Spleen (tissue), 11 donors: ENCODE results near the gene NTN4. TPM values are rescaled to one million over a fixed set of nuclear protein-coding genes. Genes with fewer than 3 reads are reported as not detected.
A peak's percentile ranks its signal among the peaks of the same experiment; 100 is the strongest.

Experiments used
- DNase-seq: peaks from one replicate; pipeline ENCODE4 v3.0.0-alpha.2; 2020
- H3K27ac ChIP-seq, 8 donors: fragments of 200-600 bp; sonication (generic) in 7 of 8; 1 replicate in 4 of 8; 2 replicates in 4 of 8; pipeline versions ENCODE4 v1.5.0 to v1.8.0; 2016 to 2021; ENCODE audit warnings: inconsistent platforms in 4 of 8, mild to moderate bottlenecking in 4 of 8, moderate library complexity in 1 of 8
- H3K27me3 ChIP-seq, 7 donors: fragments of 200-600 bp; sonication (generic) in 6 of 7; replicated peaks in 1 of 7; 1 replicate in 4 of 7; 2 replicates in 3 of 7; pipeline versions ENCODE4 v1.5.0 to v1.8.0; 2016 to 2021; ENCODE audit warnings: inconsistent platforms in 3 of 7, mild to moderate bottlenecking in 1 of 7
- H3K36me3 ChIP-seq, 6 donors: fragments of 200-600 bp; sonication (generic) in 5 of 6; 1 replicate in 4 of 6; 2 replicates in 2 of 6; pipeline versions ENCODE4 v1.5.0 to v1.8.0; 2016 to 2021; ENCODE audit warnings: inconsistent platforms in 2 of 6
- H3K4me1 ChIP-seq, 6 donors: fragments of 200-600 bp; sonication (generic) in 5 of 6; 1 replicate in 3 of 6; 2 replicates in 3 of 6; pipeline versions ENCODE4 v1.5.0 to v1.8.0; 2016 to 2021; ENCODE audit warnings: inconsistent platforms in 3 of 6
- H3K4me3 ChIP-seq, 8 donors: fragments of 200-600 bp; sonication (generic) in 7 of 8; 1 replicate in 4 of 8; 2 replicates in 4 of 8; pipeline versions ENCODE4 v1.5.0 to v1.8.0; 2016 to 2021; ENCODE audit warnings: inconsistent platforms in 4 of 8, mild to moderate bottlenecking in 4 of 8, moderate library complexity in 2 of 8
- H3K9me3 ChIP-seq, 8 donors: fragments of 200-600 bp; sonication (generic) in 7 of 8; 1 replicate in 4 of 8; 2 replicates in 4 of 8; pipeline versions ENCODE4 v1.5.0 to v1.8.0; 2016 to 2021; ENCODE audit warnings: inconsistent platforms in 4 of 8
- CTCF ChIP-seq, 11 experiments: fragments of 200-600 bp in 7 of 11; fragments of 450-650 bp in 4 of 11; sonication (generic) in 4 of 11; IDR thresholded peaks in 8 of 11; conservative IDR thresholded peaks in 3 of 11; 1 replicate in 7 of 11; 2 replicates in 4 of 11; pipeline versions ENCODE4 v1.4.0 to v1.8.0; 2016 to 2021; ENCODE audit warnings: antibody characterized with exemption in 11 of 11, inconsistent platforms in 4 of 11, mild to moderate bottlenecking in 1 of 11
- POLR2A ChIP-seq, 3 donors: fragments of 450-650 bp; IDR thresholded peaks; one replicate each; pipeline ENCODE4 v1.5.1; 2017; ENCODE audit warnings: antibody characterized with exemption in 3 of 3, mild to moderate bottlenecking in 1 of 3
- POLR2AphosphoS5 ChIP-seq, 3 donors: sonication (generic); formaldehyde crosslinking; IDR thresholded peaks; one replicate each; pipeline ENCODE4 v1.5.1; 2017; ENCODE audit warnings: antibody characterized with exemption in 3 of 3
- WGBS, 5 donors: extraction: QIAGEN DNeasy Blood & Tissue Kit in 3 of 5; methylation state at CpG; one replicate each; pipeline versions ENCODE4 v1.1.5 to v1.1.7; 2013 to 2018; 5-methylcytosine and 5-hydroxymethylcytosine counted together
- intact Hi-C: fragments of 100-400 bp; cut with DNase I; formaldehyde crosslinking; loops from one replicate; pipeline ENCODE4 v1.15.0; 2023; ENCODE audit warnings: low total_unique reads
- polyA plus RNA-seq, 3 donors: library from polyadenylated mRNA; stranded (reverse); fragments of 200-250 nt; gene quantifications; one replicate each; pipeline ENCODE4 v1.2.1, GENCODE V29; 2013
- total RNA-seq, 7 donors: library from RNA; depleted of rRNA in 3 of 7; stranded (reverse); fragments of >200 nt in 3 of 7; fragmentation: NEBNext Ultra II Directional in 4 of 7; extraction: Animal tissue kit (Norgen Biotek cat#: 25700) in 4 of 7; gene quantifications; one replicate each; pipeline versions ENCODE4 v1.1.0 to v1.2.1, GENCODE V29; 2016 to 2021
- donor health status: healthy with polysubstance abuse.
- donor health status: DM: no; HTN: no; CAD: no; lungs with moderate emphysema.
- donor health status: DM: no; HTN: no; CAD: no.
- donor health status: Bipolar disorder and iron deficiency.
- donor health status: healthy.
- donor health status: DM: no; HTN: no; CAD: no.
- donor health status: DM: yes; HTN: yes; CAD: no.

Gene NTN4
- total and polyA plus RNA-seq, 10 donors: 17.6 to 482 (median 292) TPM

DNA sequence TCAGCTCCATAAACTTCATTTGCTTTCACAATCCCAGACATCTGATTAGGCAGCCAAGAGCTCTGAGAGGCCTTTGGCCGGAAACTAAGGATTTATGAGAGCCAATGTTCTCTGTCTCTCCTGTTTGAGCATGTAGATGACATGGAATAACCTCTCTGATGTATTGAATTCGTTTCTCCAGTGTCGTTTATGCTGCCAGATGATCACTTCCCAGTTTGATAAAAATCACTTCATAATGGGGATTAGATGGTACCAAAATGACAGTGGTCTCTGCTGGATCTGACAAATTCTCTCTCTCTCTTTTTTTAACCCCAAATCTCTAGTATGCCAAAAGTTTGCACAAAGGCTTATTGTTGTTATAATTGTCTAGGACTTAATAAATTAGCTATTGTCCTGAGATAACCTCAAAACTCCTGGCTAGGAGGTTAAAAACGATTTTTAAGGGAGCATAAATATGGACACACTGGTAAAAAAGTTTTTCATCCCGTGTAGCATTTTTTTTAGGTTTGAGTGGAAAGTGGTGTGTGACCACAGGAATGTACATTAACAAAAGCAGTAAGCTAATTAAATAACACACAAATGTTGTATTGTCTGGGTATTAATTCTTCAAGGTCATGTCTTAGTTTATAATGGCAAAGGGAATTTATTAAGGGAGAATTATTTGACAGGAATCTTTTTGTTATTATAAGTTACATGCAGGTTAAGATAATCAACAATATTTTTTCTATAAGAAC, 156.7 kb downstream of the NTN4 start:
- Histone ChIP-seq H3K4me1 (no peaks in the 10 kb centered on the region), H3K36me3 (no peaks in the 10 kb centered on the region), H3K27ac (peak overlapping the region in 2 of 8 donors; percentile 16 to 30), H3K9me3 (peaks cover 0 to 3% (median 0%) of the 10 kb centered on the region in 8 donors), H3K27me3 (no peaks in the 10 kb centered on the region), H3K4me3 (no peak overlapping the region)
- DNase-seq: no peak
- intact Hi-C loops: no loop called here
- WGBS, 5 donors: 50 to 67% (median 62%) methylated on average over 5 of the region's 5 CpGs
- no peak for TF ChIP-seq POLR2A (IDR thresholded peaks at IDR 0.05)
- no peak for TF ChIP-seq POLR2AphosphoS5 (IDR thresholded peaks at IDR 0.05)
- TF ChIP-seq CTCF (IDR thresholded peaks at IDR 0.05 in 8 of 11, conservative IDR thresholded peaks at IDR 0.05 in 3 of 11): no peak

DNA sequence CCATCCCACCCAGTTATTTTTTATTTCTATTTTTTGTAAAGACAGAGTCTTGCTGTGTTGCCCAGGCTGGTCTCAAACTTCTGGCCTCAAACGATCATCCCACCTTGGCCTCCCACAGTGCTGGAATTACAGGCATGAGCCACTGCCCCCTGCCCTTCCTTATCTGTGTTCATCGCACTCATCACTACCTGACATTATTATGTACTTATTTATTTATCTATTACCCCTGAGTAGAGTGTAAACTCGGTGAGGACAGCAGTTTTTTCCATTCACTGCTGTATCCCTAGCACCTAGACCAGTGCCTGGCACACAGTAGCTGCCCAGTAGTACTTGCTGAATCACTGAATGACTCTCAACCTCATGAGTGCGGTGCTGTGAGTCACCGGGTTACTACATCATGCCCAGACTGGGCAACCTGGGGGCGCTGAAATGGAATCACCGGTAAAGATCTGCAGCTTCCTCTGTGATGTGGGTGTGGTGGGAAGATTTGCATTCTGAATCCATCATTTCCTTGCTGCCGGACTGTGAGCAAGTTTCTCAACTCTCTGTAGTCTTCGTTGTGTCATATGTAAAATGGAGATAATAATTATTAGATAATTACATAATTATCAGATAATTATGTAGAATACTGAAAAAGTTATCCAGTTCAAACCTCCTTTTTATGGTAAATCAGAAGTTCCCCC, 157.4 kb downstream of the NTN4 start:
- no peaks in the 10 kb centered on the region for H3K4me1 ChIP-seq
- peaks cover 0 to 3% (median 0%) of the 10 kb centered on the region in 8 donors for H3K9me3 ChIP-seq
- DNase-seq: no peak
- peak overlapping the region in 2 of 8 donors; percentile 16 to 30 for H3K27ac ChIP-seq
- TF ChIP-seq POLR2AphosphoS5 (IDR thresholded peaks at IDR 0.05) (no peak), POLR2A (IDR thresholded peaks at IDR 0.05) (no peak), CTCF (IDR thresholded peaks at IDR 0.05 in 8 of 11, conservative IDR thresholded peaks at IDR 0.05 in 3 of 11) (no peak)
- intact Hi-C loops: no loop called here
- H3K27me3 ChIP-seq: no peaks in the 10 kb centered on the region
- no peak overlapping the region for H3K4me3 ChIP-seq
- H3K36me3 ChIP-seq: no peaks in the 10 kb centered on the region
- 71 to 86% (median 79%) methylated on average over 9 of the region's 9 CpGs for WGBS, 5 donors

DNA sequence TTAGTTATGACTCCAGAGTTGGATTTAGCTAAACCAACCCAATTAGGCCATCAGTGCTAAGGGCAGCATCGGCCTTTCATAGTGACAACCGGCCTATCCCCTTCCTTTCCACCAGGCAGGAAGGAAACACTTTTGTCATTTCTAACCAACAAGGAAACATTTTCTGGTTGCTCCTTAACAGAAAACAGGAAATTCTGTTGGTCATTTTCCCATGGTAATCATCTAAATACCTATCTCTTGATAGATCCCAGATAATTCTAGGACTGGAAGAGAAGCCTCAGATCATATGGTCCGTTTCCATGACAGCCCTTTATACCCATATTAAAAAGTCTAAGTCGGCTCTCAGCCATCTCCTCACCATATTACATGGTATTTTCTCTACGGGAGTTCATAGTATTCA, 160.1 kb downstream of the NTN4 start:
- Histone ChIP-seq H3K36me3 (no peaks in the 10 kb centered on the region), H3K27ac (peak overlapping the region in 3 of 8 donors; percentile 22 to 44 (median 41)), H3K4me1 (no peaks in the 10 kb centered on the region), H3K9me3 (no peaks in the 10 kb centered on the region), H3K4me3 (no peak overlapping the region), H3K27me3 (no peaks in the 10 kb centered on the region)
- intact Hi-C loops: no loop called here
- peak in 1 of 3 donors; percentile 28 for TF ChIP-seq POLR2AphosphoS5 (IDR thresholded peaks at IDR 0.05)
- no peak for TF ChIP-seq CTCF (IDR thresholded peaks at IDR 0.05 in 8 of 11, conservative IDR thresholded peaks at IDR 0.05 in 3 of 11)
- WGBS, 5 donors: 59 to 77% (median 65%) methylated on average over 5 of the region's 5 CpGs
- no peak for DNase-seq

- no peak for TF ChIP-seq CTCF (IDR thresholded peaks at IDR 0.05 in 8 of 11, conservative IDR thresholded peaks at IDR 0.05 in 3 of 11)
- TF ChIP-seq POLR2A (IDR thresholded peaks at IDR 0.05): no peak
- Histone ChIP-seq H3K36me3 (no peaks in the 10 kb centered on the region), H3K27me3 (no peaks in the 10 kb centered on the region), H3K27ac (no peak overlapping the region), H3K4me3 (no peak overlapping the region), H3K4me1 (peaks cover 0 to 7% (median 0%) of the 10 kb centered on the region in 6 donors), H3K9me3 (no peaks in the 10 kb centered on the region)
- DNase-seq: no peak
- intact Hi-C loops: no loop called here
- 77 to 94% (median 90%) methylated on average over 3 of the region's 3 CpGs for WGBS, 5 donors
Measured at GRCh38 chr12:95629392-95629791, 161.2 kb downstream of the NTN4 start.
